Uterus (tissue), 2 donors: ENCODE data around the gene GNA14.

Experiments used
- CTCF ChIP-seq, 4 experiments: fragments of 200-600 bp in 2 of 4; fragments of 450-650 bp in 2 of 4; sonication (generic) in 2 of 4; IDR thresholded peaks; one replicate each; pipeline ENCODE4 v1.5.1; 2016 to 2019; ENCODE audit warnings: antibody characterized with exemption in 4 of 4, mild to moderate bottlenecking in 2 of 4, moderate library complexity in 1 of 4
- POLR2A ChIP-seq, 2 donors: fragments of 450-650 bp; IDR thresholded peaks; one replicate each; pipeline ENCODE4 v1.6.1; 2016; ENCODE audit warnings: antibody characterized with exemption in 2 of 2, mild to moderate bottlenecking in 1 of 2, moderate library complexity in 1 of 2

GRCh38 chr9:77697238-77697984, 49.3 kb upstream of the GNA14 start:
- TF ChIP-seq CTCF (IDR thresholded peaks at IDR 0.05) (no peak), POLR2A (IDR thresholded peaks at IDR 0.05) (no peak)
